H1 (cell line): ENCODE results near the gene SNX7. TPM values are rescaled to one million over a fixed set of nuclear protein-coding genes. Genes with fewer than 3 reads are reported as not detected.

ENCODE experiments used
- CBX8 ChIP-seq: fragments of 300-800, 300-1000 bp; sonication (generic); IDR thresholded peaks from 2 replicates; pipeline ENCODE4 v1.7.1; 2016; ENCODE audit warnings: low read depth, low read length, borderline replicate concordance
- GTF2F1 ChIP-seq: IDR thresholded peaks from 2 replicates; pipeline ENCODE4 v1.6.1; 2012; ENCODE audit warnings: low read depth, low read length, improper control_type of control experiment, borderline replicate concordance
- RFX5 ChIP-seq: IDR thresholded peaks from 2 replicates; pipeline ENCODE4 v1.6.1; 2011; ENCODE audit warnings: low read depth, low read length, improper control_type of control experiment, borderline replicate concordance
- RXRA ChIP-seq: IDR thresholded peaks from 2 replicates; pipeline ENCODE4 v1.6.1; 2011; ENCODE audit warnings: low read depth, mild to moderate bottlenecking, low read length, moderate library complexity; ENCODE audit not compliant: insufficient read depth
- SP2 ChIP-seq: IDR thresholded peaks from 2 replicates; pipeline ENCODE4 v1.6.1; 2012; ENCODE audit warnings: mild to moderate bottlenecking, low read length, inconsistent platforms
- SP4 ChIP-seq: IDR thresholded peaks from 2 replicates; pipeline ENCODE4 v1.6.1; 2012; ENCODE audit warnings: low read length, inconsistent platforms
- polyA plus RNA-seq, 7 experiments: library from polyadenylated mRNA; depleted of rRNA in 3 of 7; stranded (reverse) in 5 of 7; unstranded in 2 of 7; fragments of >200 nt in 5 of 7; fragments of 200-250 nt in 2 of 7; gene quantifications; 1 replicate in 5 of 7; 2 replicates in 1 of 7; 4 replicates in 1 of 7; pipeline versions ENCODE4 v1.2.1 to v1.2.3, GENCODE V29; 2011 to 2013; ENCODE audit warnings: missing spikeins in 2 of 7, mixed read lengths in 2 of 7
- total RNA-seq: library from RNA; stranded (reverse); fragmentation: NEBNext Ultra II Directional; extraction: Animal tissue kit (Norgen Biotek cat#: 25700); gene quantifications from 2 replicates; pipeline ENCODE4 v1.2.1, GENCODE V29; 2021

Gene SNX7
- total and polyA plus RNA-seq, 2 of the 8 experiments (the other 6 are each of a cell fraction or from before 2014, with no cell fraction given): 9.2 to 23.8 TPM

DNA sequence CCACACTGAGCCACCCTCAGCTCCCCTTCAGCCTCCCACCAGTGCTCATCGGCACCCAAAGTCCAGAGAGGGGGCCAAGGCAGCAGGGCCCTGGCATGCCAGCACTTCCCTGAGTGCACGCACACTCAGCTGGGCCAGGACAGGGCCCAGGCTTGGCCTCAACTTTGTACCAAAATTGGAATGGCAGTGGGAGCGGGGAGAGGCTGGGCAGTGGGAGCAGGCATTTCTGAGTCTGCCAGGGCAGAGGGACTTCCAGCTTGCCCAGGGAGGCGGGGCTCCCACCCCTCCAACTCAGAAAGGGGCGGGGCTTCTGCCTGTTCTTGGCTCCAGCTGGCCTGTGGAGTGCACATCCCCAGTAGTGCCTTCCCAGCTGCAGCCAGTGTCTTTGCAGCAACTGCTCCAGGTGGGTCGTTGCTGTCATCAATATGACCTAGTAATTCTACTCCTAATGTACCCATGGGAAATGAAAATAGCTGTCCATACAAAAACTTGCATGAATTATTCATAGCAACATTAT is 10.3 kb upstream of the SNX7 start (continued):
- TF ChIP-seq RXRA: no peak
- TF ChIP-seq SP2: no peak
- TF ChIP-seq RFX5: no peak
- TF ChIP-seq CBX8: no peak
- TF ChIP-seq SP4: no peak
- TF ChIP-seq GTF2F1: no peak
